ENCODE measurements around the gene ARHGAP44.

ARHGAP44 gene

GRCh38 chr17:12909046-12909445 lies 119.7 kb downstream of the ARHGAP44 start:
- no peak for TF ChIP-seq CTCF (IDR thresholded peaks at IDR 0.05; ENCODE audit: borderline replicate concordance, insufficient read depth, low read depth, low read length)
- no peak overlapping the region for H3K4me3 ChIP-seq (ENCODE audit: low read depth, low read length)

- TF ChIP-seq CTCF (IDR thresholded peaks at IDR 0.05; ENCODE audit: borderline replicate concordance, insufficient read depth, low read depth, low read length), result no peak
Observed at GRCh38 chr17:12909511-12909910, 120.2 kb downstream of the ARHGAP44 start.

GRCh38 chr17:12911239-12911638 lies 121.9 kb downstream of the ARHGAP44 start:
- H3K4me3 ChIP-seq (ENCODE audit: low read depth, low read length), result no peak overlapping the region
- no peak for TF ChIP-seq CTCF (IDR thresholded peaks at IDR 0.05; ENCODE audit: borderline replicate concordance, insufficient read depth, low read depth, low read length)

More at GRCh38 chr17:12909511-12909910, 120.2 kb downstream of the ARHGAP44 start:
- H3K4me3 ChIP-seq (ENCODE audit: low read depth, low read length), result no peak overlapping the region

- no peak overlapping the region for H3K4me3 ChIP-seq (ENCODE audit: low read depth, low read length)
- no peak for TF ChIP-seq CTCF (IDR thresholded peaks at IDR 0.05; ENCODE audit: borderline replicate concordance, insufficient read depth, low read depth, low read length)
Observed at GRCh38 chr17:12917399-12917798, 128.1 kb downstream of the ARHGAP44 start.

GRCh38 chr17:12918142-12918541 lies 128.8 kb downstream of the ARHGAP44 start:
- H3K4me3 ChIP-seq (ENCODE audit: low read depth, low read length), result no peak overlapping the region
- no peak for TF ChIP-seq CTCF (IDR thresholded peaks at IDR 0.05; ENCODE audit: borderline replicate concordance, insufficient read depth, low read depth, low read length)

GRCh38 chr17:12922120-12922519 lies 132.8 kb downstream of the ARHGAP44 start:
- no peak for TF ChIP-seq CTCF (IDR thresholded peaks at IDR 0.05; ENCODE audit: borderline replicate concordance, insufficient read depth, low read depth, low read length)

GRCh38 chr17:12924614-12925013 lies 135.3 kb downstream of the ARHGAP44 start:
- H3K4me3 ChIP-seq (ENCODE audit: low read depth, low read length), result no peak overlapping the region
- TF ChIP-seq CTCF (IDR thresholded peaks at IDR 0.05; ENCODE audit: borderline replicate concordance, insufficient read depth, low read depth, low read length), result no peak

More at GRCh38 chr17:12922120-12922519, 132.8 kb downstream of the ARHGAP44 start:
- H3K4me3 ChIP-seq (ENCODE audit: low read depth, low read length), result no peak overlapping the region
